H7 (cell line): ENCODE measurements around the gene NXF1. TPM values are rescaled to one million over a fixed set of nuclear protein-coding genes. Genes with fewer than 3 reads are reported as not detected.

Experiments
- DNase-seq: peaks from one replicate; pipeline ENCODE4 v3.0.0; 2012
- H3K27me3 ChIP-seq: 2 replicates; pipeline ENCODE4 v1.6.0; 2011; ENCODE audit warnings: mild to moderate bottlenecking, low read length; ENCODE audit not compliant: control insufficient read depth, insufficient read depth
- H3K36me3 ChIP-seq: replicated peaks from 2 replicates; pipeline ENCODE4 v1.5.1; 2011; ENCODE audit warnings: low read length; ENCODE audit not compliant: control insufficient read depth, insufficient read depth
- H3K4me3 ChIP-seq: 2 replicates; pipeline ENCODE4 v1.5.1; 2011; ENCODE audit warnings: low read depth, mild to moderate bottlenecking, control low read depth, low read length, moderate library complexity; ENCODE audit not compliant: insufficient read depth
- total RNA-seq: library from RNA; depleted of rRNA; stranded (reverse); fragments of >200 nt; shearing (Covaris generic); gene quantifications from 2 replicates; pipeline ENCODE4 v1.2.3, GENCODE V29; 2014

The NXF1 gene
- total RNA-seq, 1 experiment from 2014 or later: 19.3 TPM

- no peaks in the 10 kb centered on the region for H3K36me3 ChIP-seq
- H3K4me3 ChIP-seq: no peak overlapping the region
- no peak for DNase-seq
- no peaks in the 10 kb centered on the region for H3K27me3 ChIP-seq
These were observed 5.5 kb upstream of the NXF1 start for GRCh38 chr11:62810748-62811147.

DNA sequence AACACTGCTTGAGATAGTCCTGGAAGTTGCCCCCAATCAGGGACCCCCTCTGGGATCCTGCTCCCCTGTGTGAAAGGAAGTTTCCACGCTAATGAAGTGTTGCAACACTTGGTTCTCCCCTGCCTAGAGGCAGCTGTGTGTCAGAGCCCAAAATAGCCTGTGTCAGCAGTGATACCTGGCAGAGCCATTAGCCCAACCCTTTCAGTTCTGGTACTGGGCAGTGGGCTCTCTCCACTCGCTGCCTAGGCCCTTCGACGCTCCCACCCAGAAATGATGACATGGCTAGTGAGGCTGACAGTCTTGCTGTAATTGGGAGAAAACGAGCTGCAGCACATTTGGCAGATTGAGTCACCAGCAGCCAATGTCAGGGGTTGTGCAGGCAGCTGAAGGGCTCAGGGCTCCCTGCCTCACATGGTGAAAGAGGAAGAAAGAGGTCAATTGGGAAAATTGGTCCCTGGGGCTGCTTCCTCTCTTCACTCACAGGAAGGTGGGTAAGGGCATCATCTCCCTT, 1.4 kb upstream of the NXF1 start:
- DNase-seq: no peak
- H3K4me3 ChIP-seq: no peak overlapping the region
- H3K36me3 ChIP-seq: peaks cover 11% of the 10 kb centered on the region
- H3K27me3 ChIP-seq: no peaks in the 10 kb centered on the region

GRCh38 chr11:62805961-62806441, 761 bp upstream of the NXF1 start:
- H3K4me3 ChIP-seq: peak overlapping the region; percentile 78
- H3K36me3 ChIP-seq: peaks cover 17% of the 10 kb centered on the region
- DNase-seq: peak; percentile 54
- no peaks in the 10 kb centered on the region for H3K27me3 ChIP-seq

GRCh38 chr11:62804310-62805075, 747 bp downstream of the NXF1 start:
- Histone ChIP-seq H3K36me3 (peaks cover 29% of the 10 kb centered on the region), H3K4me3 (peak overlapping the region; percentile 78), H3K27me3 (no peaks in the 10 kb centered on the region)
- DNase-seq: no peak

DNA sequence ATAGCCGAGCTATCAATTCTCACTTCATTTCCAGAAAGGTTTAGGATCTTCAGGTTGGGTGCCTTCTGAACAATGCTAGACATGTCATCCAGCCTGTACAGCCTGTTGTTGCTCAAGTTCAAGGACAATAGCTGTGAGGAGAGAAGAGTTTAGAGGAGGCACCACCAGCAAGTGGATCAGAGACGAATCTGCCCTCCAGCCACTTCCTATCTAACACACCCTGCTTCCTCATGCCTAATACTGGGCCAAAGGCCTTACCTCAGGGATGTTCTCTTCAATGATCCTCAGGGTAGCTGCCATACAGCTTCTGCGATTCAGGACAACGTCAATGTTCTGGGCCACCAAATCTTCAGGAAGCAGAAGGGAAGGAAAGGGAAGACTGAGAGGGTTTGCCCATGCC, 4.2 kb downstream of the NXF1 start:
- DNase-seq: no peak
- Histone ChIP-seq H3K36me3 (peaks cover 44% of the 10 kb centered on the region), H3K27me3 (no peaks in the 10 kb centered on the region), H3K4me3 (no peak overlapping the region)

DNA sequence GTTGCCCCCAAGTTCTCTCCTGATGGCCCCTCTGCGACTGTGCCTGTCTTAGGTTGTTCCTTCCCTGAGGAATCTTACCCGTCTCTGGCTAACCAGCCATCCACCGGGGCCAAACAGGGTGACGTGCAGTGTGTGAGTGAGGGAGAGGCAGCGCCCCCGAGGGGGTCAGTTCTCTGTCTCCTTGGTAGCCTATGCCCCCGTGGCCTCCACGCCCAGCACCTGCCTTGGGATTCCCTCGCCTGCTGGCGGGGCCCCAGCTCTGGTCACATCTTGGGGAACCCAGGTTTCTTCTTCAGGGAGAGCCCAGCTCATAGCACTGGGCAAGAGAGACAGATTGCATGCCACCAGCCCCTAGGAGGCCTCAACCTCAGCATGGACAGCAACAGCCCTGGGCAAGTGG, 5.8 kb downstream of the NXF1 start:
- no peak overlapping the region for H3K4me3 ChIP-seq
- peaks cover 55% of the 10 kb centered on the region for H3K36me3 ChIP-seq
- no peak for DNase-seq
- no peaks in the 10 kb centered on the region for H3K27me3 ChIP-seq

- Histone ChIP-seq H3K36me3 (peaks cover 50% of the 10 kb centered on the region), H3K27me3 (no peaks in the 10 kb centered on the region), H3K4me3 (no peak overlapping the region)
- DNase-seq: no peak
These were observed 9.0 kb downstream of the NXF1 start for GRCh38 chr11:62796281-62796680.

- Histone ChIP-seq H3K4me3 (no peak overlapping the region), H3K27me3 (no peaks in the 10 kb centered on the region), H3K36me3 (peaks cover 39% of the 10 kb centered on the region)
- DNase-seq: no peak
These were observed 11.0 kb downstream of the NXF1 start for GRCh38 chr11:62794201-62794775.

DNA sequence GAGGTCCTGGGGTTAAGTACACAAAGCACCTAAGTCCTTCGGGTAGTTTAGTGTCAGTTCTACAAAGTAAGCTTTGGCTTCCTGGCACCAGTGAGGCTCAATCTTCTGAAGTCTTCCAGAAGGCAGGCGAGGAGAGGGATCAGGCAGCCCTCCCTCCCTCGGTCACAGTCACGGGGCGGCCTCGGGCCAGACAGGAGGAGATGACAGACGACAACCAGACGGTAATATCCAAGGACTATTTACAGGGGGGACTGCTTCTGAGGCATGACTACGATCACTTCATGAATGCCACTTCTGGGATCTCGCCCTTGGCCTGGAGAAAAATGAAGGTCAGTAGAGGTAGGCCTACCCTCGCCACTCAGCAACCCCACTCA, 13.1 kb downstream of the NXF1 start:
- H3K4me3 ChIP-seq: 0 out of 2 replicates have a peak overlapping the region, but pooled peaks have one; percentile 5
- H3K36me3 ChIP-seq: peaks cover 36% of the 10 kb centered on the region
- DNase-seq: peak; percentile 70
- no peaks in the 10 kb centered on the region for H3K27me3 ChIP-seq

- H3K36me3 ChIP-seq: peaks cover 33% of the 10 kb centered on the region
- no peaks in the 10 kb centered on the region for H3K27me3 ChIP-seq
- DNase-seq: peak; percentile 97
- peak within 1 kb of the TSS; percentile 98 for H3K4me3 ChIP-seq
These were observed 13.6 kb downstream of the NXF1 start, which contains the start of gene TMEM223 for GRCh38 chr11:62791501-62792201. Gene TMEM223, minus strand, starts transcription at chr11:62792006. Its CDS starts 12 bp downstream, at chr11:62791994.

GRCh38 chr11:62789576-62789975, 15.7 kb downstream of the NXF1 start:
- no peak for DNase-seq
- Histone ChIP-seq H3K36me3 (peaks cover 19% of the 10 kb centered on the region), H3K27me3 (no peaks in the 10 kb centered on the region), H3K4me3 (no peak overlapping the region)

GRCh38 chr11:62788991-62789390, 16.2 kb downstream of the NXF1 start:
- Histone ChIP-seq H3K36me3 (peaks cover 13% of the 10 kb centered on the region), H3K4me3 (no peak overlapping the region), H3K27me3 (no peaks in the 10 kb centered on the region)
- DNase-seq: peak; percentile 48

DNA sequence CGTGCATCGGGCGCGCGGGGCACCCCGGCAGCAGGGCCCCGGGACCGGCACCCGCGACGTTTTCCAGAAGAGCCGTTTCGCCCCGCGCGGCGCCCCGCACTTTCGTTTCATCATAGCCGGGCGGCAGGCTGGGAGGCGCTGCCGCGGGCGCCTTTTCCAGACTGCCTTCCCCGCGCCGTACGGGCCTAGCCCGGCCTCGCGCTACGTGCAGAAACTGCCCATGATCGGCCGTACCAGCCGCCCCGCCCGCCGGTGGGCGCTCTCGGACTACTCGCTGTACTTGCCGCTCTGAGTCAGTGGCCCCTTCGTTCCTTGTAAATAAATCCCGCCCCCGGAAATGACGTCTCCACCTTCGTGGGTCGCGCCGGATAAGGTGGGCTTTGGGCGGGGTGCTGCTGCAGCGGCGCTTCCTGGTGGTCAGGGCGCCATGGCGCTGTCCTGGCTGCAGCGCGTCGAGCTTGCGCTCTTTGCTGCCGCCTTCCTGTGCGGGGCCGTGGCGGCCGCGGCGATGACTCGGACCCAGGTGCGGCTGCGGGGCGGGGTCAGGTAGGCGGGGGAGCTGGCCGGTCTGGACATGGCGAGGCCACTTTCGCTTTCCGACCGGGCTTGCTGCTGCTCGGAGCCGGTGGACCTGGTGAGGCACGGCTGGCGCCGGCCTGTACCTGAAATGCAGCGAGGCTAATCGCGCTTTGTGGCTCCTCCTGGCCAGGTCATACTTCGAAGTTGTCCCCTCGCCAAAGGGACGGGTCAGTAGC, 18.1 kb downstream of the NXF1 start, which contains the start of gene TMEM179B:
Gene TMEM179B, plus strand, starts transcription at position 398 of the 755 bp plus-strand sequence. Its CDS starts 30 bp downstream, at position 428.
- Histone ChIP-seq H3K4me3 (peak within 1 kb of the TSS; percentile 93), H3K36me3 (peaks cover 13% of the 10 kb centered on the region), H3K27me3 (no peaks in the 10 kb centered on the region)
- DNase-seq: peak; percentile 98
